GM19463 (cell line): ENCODE measurements around the gene THAP11.

ENCODE experiments used
- ATAC-seq: cut with Tn5 transposase; IDR thresholded peaks from one replicate; pipeline ENCODE4 v1.9.1; 2021; ENCODE audit warnings: mild to moderate bottlenecking, moderate library complexity; ENCODE audit not compliant: unreplicated experiment

THAP11 gene

DNA sequence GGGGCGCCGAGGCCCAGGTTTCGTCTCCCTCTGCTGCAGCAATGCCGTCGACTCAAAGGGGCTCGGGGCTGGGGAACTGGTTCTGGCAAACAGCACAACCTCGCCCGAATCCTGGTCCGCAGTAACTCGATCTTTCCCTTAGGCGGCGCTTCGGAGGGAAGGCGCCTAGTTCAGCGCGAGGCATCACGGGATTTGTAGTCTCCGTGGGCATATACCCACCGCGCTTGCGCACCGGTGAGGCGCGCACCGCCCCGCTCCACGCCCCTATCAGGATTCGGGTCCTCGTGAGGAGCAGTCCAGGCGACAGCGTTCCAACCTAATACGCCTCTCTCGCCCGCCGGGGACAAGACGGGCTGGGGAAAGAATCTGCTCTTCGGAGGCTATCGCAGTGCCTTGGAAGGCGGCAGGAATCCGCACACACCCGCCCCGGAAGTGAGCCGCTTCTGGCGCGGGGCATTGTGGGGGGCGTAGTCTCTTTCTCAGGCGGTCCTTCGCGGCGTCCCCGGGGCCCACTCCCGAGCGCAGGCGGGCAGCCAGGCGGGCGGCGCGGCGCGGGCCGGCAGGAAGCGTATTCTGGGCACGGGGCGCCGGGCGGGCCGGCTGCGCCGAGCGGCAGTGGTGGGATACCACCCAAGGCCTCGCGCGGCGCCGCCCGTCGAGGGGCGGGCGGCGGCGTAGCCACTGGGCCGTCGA is at the start of gene THAP11:
TSS of gene THAP11 (plus strand) at position 505 of the 693 bp plus-strand sequence. CDS start 235 bp downstream, outside the sequence.
- peak; percentile 42 for ATAC-seq

DNA sequence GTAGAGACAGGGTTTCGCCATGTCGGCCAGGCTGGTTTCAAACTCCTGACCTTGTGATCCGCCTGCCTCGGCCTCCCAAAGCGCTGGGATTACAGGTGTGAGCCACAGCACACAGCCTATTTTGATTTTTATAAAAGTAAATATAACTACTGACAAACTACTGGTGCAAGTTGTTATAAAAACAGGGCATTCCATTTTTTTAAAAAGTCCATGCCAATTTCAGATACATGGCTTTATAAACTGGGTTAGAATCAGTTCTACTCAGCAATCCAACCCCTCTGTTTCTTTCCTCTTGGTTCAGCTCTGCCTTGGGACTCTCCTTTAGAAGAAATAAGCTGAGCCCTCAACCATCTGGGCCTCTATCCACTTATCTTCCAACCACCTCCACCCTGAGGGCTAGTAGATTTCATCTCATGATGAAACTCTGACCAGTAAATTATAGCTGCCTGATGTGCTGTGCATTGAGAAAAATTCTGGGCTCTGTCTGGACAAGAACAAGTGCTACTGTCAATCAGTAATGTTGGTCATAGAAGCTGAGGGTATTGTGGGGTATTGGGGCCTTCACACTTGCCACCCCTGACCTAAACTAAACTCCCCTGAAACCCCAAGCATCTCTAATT is 45.9 kb upstream of the THAP11 start:
- ATAC-seq: no peak

DNA sequence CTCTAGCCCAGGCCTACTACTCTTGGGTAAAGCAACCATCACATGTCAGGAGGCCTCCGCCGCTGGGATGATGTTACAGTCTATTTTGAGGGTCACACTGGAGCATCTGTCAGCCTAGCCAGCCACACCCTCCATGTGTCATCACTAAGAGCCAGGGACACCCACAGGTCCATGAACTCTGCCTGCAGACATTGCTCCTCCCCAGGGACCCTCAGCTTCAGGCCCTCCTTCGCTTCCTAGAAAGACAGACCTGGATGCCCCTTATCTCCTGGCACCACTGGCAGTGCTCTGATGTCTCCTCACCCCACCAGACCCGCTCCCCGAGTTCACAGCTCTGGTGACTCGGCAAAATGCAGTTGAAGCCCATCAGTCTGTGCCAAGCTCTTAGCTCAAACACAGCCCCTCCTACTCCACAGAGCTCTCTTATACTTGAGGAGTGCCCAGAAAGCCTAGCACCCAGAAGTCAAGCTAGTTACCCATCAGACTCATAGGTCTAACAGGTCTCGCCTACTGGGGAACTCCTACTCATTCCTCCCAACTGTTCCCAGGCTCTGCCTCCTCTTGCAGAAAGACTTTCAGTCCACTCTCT is 41.7 kb upstream of the THAP11 start:
- no peak for ATAC-seq

DNA sequence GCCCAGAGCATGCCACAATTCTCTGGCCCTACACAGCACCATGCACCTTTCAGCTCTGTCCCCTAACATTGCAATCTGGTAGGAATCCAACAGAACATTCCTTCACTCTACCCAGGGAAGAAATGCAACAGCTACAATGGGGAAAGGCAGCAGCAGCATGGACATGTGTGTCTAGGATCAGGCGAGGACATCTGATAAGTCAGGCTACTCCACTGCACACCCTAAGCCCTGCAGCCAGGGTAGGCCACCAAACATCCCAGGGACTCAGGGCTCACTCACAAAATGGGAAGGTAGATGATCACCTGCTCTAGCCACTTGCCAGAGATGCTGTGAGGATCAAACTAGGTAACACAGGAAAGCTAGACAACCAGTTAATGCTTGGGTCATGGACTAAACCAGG is 40.9 kb upstream of the THAP11 start:
- no peak for ATAC-seq

DNA sequence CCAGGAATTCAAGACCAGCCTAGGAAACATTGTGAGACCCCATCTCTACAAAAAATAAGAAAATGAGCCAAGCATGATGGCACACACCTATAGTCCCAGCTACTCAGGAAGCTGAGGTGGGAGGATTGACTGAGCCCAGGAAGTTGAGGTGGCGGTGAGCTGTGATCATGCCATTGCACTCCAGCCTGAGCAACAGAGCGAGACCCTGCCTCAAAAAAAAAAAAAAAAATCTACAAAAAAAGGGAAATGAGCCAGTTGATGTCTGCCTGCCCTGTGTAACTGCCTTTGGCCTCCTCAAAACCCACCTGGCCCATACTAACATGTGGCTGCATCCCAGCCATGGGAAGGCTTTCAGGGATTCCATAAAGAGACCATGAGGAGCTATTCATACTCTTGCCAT is 40.2 kb upstream of the THAP11 start:
- ATAC-seq: no peak

DNA sequence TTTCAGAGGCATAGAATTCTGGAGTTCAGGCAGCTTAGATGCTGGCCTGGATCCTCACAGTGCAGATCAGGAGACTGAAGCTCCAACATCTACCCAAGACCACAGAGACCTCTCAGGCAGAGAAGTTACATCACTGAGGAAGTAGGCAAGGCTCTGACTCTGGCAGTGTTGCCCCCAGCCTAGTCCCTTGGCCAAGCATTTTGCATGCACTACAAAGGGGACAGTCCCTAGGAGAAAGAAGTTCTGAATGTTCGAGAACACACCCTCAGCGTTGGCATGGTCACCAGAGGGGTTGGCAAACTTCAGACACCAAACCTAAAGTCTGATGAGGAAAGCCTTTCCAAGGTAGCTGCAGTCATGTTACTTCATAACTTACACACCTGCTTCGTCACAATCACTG is 38.2 kb upstream of the THAP11 start:
- no peak for ATAC-seq

DNA sequence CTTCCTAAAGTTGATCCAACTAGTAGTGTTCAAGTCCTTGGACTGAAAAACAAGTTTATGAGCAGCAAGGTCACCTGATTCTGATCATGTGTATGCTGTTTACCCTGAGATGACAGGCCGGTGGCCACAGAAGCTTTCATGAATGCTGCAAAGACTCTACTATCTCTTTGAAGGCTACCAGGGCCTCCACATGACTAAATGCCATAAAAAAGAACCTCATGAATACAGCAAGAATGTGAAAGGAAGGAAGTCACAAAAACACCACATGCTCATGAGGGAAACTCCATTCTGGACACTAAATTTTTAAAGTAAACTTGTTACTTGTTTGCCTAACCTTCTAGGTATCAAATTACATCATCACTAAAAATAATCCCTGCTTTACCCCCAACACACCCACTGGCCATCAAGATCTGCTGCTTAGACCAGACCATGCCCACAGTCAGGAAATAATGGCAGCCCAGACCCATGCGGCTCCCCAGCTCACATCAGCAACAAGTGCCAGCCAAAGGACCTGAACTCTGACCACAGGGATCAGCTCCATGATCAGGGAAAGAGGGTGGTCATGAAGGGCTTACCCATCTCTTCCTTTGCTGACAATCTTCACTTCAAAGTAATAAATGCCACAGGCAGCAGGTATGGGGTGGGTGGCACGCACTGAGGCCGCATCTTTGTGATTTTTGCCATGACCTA is 37.1 kb upstream of the THAP11 start:
- no peak for ATAC-seq

DNA sequence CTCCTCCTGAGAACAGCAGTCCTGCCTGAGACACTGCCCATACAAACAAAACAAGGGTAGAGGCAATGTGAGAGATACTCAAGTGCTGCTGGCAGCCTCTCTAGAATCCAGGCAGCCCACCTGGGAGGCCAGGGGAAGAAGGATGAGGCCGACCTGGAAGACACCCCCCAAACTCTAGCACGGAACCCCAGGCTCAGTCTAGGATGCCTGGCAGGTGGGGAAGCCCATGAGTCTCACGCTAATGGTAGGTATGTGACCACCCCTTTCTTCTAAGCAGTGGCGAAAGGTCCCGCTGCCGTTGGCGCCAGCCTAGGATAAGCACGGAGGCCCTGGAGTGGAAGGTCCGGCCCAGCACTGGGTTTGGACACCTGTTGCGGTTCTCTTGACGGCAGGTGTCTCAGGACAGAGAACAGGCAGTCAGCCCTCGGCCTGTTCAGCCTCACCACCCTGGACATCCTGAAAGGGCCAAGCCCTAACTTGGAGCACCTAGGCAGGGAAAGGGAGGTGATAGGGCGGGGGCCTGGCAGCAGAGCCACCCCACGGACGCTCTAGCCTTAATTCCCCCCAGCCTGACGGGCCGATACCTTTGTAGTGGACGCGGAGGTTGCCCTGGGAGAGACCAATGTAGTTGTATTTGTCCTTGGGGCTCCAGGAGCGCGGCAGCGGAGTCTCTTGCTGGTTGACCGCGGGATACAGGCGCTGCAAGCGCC is 36.2 kb upstream of the THAP11 start:
- ATAC-seq: no peak

DNA sequence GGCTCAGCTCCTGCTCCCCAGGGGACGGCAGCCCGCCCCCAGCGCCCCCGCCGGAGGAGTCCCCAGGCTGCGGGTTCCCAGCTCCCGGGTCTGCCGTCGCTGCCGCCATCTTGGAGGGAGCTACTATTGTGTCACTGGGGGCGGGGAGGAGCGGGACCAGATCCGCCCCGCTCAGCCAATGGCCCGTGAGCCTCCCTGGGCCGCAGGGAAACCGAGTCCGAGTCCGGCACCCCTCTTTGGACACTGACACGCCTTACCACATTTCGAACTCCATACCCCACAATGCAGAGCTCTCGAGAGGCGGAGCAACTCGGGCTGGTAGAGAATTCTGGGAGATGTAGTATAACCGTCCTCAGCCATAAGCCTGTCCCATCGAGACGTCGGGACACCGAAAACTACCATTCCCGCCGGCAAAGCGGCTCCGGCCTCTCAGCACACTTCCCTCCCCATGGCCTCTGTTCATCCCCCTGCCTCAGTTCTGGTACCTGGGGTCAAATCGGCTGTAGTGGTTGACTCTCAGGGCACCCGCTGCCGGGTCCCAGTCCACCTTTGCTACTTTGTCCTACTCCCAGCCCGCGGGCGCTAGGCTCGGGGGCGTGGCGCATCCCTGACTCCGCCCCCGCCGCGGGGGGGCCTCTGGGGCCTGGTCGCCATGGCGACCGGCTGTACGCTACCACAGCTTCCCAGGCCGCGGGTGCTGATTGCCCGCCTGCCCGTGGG is 35.5 kb upstream of the THAP11 start, which contains the start of the genes RANBP10 and TSNAXIP1:
TSS of gene RANBP10 (minus strand) at position 133 of the 720 bp plus-strand sequence. CDS start at position 109, 24 bp downstream.
TSS of gene TSNAXIP1 (plus strand) at position 462 of the 720 bp plus-strand sequence. CDS start 261 bp downstream, outside the sequence.
- ATAC-seq: peak; percentile 86

DNA sequence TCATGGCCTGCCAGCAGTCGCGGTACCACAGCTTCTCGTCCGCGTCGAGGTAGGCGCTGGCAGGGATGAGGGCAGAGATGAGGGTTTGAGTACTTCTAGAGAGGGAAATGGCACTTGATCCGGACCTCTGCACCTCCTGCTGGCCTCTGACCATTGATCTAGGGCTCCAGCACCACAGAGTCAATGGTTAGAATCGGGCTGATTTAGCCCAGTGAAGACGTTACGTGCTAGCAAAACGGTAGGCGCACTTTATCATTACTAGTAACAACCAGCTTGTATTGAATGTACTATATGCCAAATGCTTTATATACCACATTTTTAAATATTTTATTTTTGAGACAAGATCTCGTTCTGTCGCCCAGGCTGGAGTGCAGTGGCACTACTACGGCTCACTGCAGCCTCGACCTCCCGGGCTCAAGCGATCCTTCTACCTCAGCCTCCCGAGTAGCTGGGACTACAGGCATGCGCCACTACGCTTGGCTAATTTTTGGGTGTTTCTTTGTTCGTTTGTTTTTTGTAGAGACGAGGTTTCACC is 34.9 kb upstream of the THAP11 start:
- no peak for ATAC-seq

DNA sequence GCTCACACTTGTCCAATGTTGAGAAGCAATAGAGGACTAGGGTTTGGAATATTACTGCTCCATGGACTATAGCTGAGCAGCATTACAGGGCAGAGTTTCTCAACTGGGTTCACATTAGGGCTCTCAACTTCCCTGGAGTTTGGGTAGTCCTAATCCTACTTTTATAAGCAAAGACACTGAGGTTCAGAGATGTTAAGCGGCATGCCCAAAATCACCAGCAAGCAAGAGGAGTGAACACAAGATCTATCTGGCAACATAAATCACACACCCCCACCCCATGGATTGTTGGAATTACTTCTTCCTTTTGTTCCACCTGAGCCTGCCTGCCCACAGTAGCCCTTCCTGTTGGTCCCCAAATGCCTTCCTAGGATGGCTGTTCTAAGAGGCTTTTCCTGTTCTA is 30.2 kb upstream of the THAP11 start:
- ATAC-seq: no peak

DNA sequence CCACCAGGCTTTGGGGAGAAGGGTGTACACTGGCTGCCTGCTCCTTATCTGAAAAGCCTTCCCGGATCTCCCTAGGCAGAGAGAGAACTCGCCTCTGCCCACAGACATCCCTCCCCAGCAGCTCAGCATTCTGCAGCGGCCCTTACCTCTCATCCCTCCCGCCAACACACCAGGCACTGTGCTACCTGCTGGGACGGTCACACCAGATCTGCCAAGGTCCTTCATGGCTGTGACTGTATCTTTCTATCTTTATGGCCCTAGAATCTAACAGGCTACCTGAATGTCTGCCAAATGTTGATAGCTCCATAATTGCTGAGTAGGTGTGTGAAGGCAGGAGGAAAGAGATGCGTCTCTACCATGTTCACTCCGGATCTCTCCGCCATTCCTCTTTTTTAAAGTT is 27.6 kb upstream of the THAP11 start:
- ATAC-seq: no peak

DNA sequence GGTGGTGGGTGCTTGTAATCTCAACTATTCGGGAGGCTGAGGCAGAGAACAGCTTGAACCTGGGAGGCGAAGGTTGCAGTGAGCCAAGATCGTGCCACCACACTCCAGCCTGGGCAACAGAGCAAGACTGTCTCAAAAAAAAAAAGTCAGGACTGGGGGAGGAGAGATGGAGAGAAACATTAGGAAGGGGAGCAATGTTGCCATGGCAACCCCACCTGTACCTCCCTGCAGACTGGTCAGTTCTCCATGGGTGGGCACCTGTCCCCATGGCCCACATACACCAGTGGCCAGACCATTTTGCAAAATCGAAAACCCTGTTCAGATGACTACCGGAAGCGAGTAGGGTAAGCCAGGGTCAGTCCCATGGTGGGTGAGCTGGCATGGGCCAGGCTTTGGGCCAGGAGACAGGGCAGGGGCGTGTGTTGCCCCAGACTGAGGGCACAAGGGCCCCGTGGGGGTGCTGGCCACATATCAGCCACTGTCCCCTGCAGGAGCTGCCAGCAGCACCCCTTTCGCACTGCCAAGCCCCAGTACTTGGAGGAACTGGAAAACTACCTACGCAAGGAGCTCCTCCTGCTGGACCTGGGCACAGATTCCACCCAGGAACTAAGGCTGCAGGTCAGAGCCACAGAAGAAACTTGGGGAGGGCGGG is 21.4 kb upstream of the THAP11 start:
- no peak for ATAC-seq

DNA sequence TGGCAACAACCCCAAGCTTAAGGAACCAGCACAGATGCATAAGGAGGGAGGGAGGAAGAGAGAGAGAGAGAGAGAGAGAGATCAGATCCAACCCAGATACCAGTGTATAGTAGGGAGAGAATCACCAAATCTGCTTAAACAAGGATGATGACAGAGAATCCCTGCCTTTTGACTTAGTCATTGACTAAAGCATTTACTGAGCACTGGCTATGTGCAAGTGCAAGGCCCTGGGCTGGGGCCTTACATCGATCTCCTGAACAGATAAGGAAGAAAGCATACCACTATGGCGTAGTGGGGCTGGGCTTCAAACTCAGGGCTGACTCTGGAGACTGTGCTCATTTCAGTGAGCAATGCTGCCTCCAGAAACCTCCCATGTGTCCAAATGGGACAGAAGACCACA is 19.6 kb upstream of the THAP11 start:
- no peak for ATAC-seq

DNA sequence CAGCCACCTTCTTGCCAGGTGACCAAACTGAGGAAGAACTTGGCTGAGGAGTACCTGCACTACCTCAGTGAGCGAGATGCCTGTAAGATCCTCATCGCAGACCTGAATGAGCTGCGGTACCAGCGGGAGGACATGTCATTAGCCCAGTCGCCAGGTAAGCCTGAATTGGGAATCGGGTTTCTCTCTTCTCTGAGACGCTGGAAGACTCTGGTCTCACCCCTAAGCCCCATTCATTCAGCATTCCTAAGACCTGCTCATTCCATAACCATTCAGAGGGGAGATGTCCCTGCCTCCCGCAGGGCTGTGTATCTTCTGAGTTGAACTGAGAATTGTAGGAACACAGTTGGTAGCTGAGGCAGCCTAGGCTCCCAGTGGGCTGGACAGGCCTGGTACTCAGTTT is 17.0 kb upstream of the THAP11 start:
- no peak for ATAC-seq

DNA sequence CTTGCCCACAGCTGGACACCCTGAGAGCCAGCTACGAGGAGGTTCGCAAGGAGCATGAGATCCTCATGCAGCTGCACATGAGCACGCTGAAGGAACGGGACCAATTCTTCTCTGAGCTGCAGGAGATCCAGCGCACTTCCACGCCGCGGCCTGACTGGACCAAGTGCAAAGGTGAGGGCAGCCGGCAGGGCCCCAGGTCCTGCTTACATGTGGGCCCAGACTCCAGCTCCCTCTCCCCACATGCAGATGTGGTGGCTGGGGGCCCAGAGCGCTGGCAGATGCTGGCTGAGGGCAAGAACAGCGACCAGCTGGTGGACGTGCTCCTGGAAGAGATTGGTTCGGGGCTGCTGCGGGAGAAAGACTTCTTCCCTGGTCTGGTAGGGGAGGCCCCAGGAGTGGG is 16.2 kb upstream of the THAP11 start:
- no peak for ATAC-seq

DNA sequence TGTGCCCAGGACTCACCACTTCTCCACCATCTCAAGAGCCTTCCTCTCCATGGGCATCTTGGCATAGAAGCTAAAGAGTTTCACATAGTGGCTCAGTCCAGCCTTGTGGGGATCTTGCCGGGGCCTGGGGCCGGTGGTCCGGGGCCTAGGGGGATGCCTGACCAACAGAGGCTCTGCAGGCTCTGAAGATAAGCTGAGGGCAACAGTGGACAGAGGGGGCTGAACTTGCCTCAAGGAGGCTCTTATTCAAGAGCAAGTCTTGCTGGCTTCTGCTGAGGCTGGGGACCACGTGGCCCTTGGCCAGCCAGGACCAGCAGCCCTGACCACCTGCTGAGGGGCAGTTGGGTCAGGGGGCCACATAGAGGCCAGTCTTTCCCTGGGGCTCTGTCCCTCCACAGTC is 13.5 kb upstream of the THAP11 start:
- no peak for ATAC-seq

DNA sequence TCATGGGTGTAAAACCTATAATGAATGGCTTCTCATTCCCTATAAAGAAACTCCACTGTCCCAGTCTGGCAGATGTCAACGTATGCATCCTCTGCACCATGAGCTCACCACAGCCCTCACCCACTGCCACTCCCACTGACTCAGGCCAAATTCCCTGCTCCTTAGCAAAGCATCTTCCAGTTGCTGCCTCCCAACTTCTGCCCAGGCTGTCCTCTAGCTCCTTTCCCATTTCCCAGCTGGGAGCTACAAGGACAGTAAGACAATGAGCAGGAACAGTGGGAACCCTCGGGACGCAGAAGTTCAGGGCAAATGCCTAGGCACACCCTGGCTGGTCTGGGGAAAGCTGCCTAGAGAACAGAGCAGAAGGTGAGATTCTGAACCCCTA is 9.1 kb upstream of the THAP11 start:
- ATAC-seq: no peak

DNA sequence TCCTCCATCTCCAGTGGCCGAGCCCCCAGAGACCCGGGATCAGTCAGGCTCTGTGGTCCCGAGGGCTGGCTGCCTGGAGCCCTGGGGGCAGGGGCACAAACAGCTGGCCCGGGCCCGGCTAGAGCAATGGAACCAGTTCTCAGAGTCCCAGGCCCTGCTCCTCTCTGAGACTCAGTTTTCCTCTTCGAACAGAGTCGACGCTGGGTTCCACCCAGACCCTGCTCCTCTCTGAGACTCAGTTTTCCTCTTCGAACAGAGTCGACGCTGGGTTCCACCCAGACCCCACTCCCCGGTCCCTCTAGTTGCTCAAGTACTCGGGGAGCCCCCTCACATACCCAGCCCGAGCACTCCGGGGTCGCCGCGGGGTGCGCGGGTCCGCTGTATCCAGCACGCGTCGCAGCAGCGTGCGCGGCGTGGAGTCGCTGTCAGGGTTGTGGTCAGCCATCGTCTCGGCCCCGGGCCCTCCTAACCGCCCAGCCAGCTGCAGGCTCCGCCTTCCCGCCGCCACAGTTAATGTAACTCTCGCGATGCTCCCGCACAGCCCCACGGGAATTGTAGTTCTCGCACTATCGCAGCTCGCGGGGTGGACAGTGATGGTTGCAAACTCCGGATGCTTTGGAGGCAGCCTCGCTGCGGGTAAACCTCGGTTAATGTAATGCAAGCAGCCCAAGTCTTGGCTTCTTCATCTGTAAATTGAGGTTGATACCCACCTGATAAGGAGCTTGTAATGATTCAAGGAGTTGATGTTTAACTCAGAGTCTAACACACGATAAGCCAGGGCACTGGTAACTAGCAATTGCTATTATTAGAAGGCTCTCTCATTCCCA is 8.5 kb upstream of the THAP11 start:
- peak; percentile 99 for ATAC-seq
